Stimulated activated CD8-positive, alpha-beta memory T cell treated with anti-CD3 and anti-CD28 coated beads, Interleukin-4, amount 100 ng/mL, for 1 hour (primary cell): ENCODE measurements around the gene MUSK.
"Not testable (repeated sequence)": the region's sequence is repeated elsewhere in the genome, so short reads cannot be mapped to it uniquely, and the experiment has no call there.

Experiments
- DNase-seq, 2 donors: peaks; one replicate each; pipeline ENCODE4 v3.0.0-alpha.2; 2020; ENCODE audit warnings: low read depth in 2 of 2, low spot score in 1 of 2

MUSK gene

GRCh38 chr9:110755179-110755578 is 86.6 kb downstream of the MUSK start:
- no peak for DNase-seq

GRCh38 chr9:110758201-110758600 is 89.6 kb downstream of the MUSK start:
- no peak for DNase-seq

GRCh38 chr9:110762783-110763182 is 94.2 kb downstream of the MUSK start:
- DNase-seq = no peak

GRCh38 chr9:110763568-110763967 is 95.0 kb downstream of the MUSK start:
- DNase-seq = no peak

- DNase-seq = no peak
These were observed 95.4 kb downstream of the MUSK start for GRCh38 chr9:110764006-110764405.

GRCh38 chr9:110765926-110766325 is 97.3 kb downstream of the MUSK start:
- DNase-seq = no peak

- DNase-seq = no peak
These were observed 99.0 kb downstream of the MUSK start for GRCh38 chr9:110767559-110768063.

GRCh38 chr9:110768886-110769285 is 100.3 kb downstream of the MUSK start:
- DNase-seq = no peak

- DNase-seq = no peak
These were observed 101.1 kb downstream of the MUSK start for GRCh38 chr9:110769667-110770066.

- DNase-seq = no peak
These were observed 107.1 kb downstream of the MUSK start for GRCh38 chr9:110775724-110776123.

- no peak for DNase-seq
These were observed 107.6 kb downstream of the MUSK start for GRCh38 chr9:110776221-110776620.

GRCh38 chr9:110777196-110777875 is 108.7 kb downstream of the MUSK start:
- DNase-seq = no peak

- no peak for DNase-seq
These were observed 109.3 kb downstream of the MUSK start for GRCh38 chr9:110777876-110778215.

- no peak for DNase-seq
These were observed 114.1 kb downstream of the MUSK start for GRCh38 chr9:110782701-110783100.

- no peak for DNase-seq
These were observed 115.7 kb downstream of the MUSK start for GRCh38 chr9:110784309-110784708.

- DNase-seq = no peak
These were observed 116.6 kb downstream of the MUSK start for GRCh38 chr9:110785166-110785565.

- DNase-seq = not testable (repeated sequence)
These were observed 119.8 kb downstream of the MUSK start for GRCh38 chr9:110788396-110788795.

GRCh38 chr9:110788871-110789270 is 120.3 kb downstream of the MUSK start:
- DNase-seq = no peak

GRCh38 chr9:110797611-110798010 is 129.0 kb downstream of the MUSK start:
- no peak for DNase-seq

GRCh38 chr9:110799396-110799795 is 130.8 kb downstream of the MUSK start:
- no peak for DNase-seq

GRCh38 chr9:110801426-110801825 is 132.8 kb downstream of the MUSK start:
- no peak for DNase-seq

GRCh38 chr9:110802416-110803035 is 133.9 kb downstream of the MUSK start:
- no peak for DNase-seq
